Anterior cingulate cortex (tissue), 58 donors: Measurements from ENCODE around the gene ABO.
"Not testable (repeated sequence)": the region's sequence is repeated elsewhere in the genome, so short reads cannot be mapped to it uniquely, and the experiment has no call there.

Source experiments
- DNase-seq, 58 donors: peaks; one replicate each; lab custom pipeline; 2025; lab: John Stamatoyannopoulos, UW

ABO gene

GRCh38 chr9:133268335-133269056 lies 6.5 kb downstream of the ABO start:
- no peak for DNase-seq

DNA sequence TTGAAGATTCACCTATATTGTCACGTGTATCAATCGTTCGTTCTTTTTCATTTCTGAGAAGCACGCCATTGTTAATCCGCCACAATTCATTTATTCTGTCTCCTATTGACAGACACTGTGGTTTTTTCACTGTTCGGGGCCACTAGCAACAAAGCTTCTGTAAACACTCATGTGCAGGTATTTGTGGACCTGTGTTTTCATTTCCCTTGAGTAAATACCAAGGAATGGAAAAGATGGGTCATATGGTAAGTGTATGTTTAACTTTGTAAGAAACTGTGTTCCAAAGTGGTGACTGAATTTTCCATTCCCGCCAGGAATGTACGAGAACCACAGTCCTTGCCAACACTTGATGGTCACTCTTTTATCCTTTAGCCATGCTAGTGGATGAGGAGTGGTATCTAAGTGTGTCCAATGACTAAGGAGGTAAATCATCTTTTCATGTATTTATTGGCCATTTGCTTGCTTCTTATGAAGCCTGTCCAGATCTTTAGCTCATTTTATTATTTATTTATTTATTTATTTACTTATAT lies 10.7 kb downstream of the ABO start:
- no peak for DNase-seq

GRCh38 chr9:133263557-133263956 lies 11.4 kb downstream of the ABO start:
- DNase-seq = no peak

DNA sequence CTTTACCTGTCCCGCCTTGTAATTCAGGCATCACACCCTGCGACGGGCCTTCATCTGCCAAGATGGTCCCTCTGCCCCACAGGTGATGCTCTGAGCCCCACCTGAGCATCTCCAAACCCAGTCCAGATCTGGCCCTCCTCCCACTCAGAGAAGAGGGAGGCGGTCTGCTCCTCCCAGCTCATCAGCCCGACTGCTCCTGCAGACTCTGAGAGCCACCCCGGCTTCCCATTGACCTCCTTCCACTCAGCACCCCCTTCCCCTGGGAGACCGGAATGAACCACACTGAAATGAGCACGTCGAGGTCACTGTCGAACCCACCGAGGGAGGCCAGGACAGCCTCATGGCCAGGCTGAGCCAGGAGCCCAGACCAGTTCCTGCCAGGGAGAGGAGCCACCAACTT lies 12.8 kb downstream of the ABO start:
- no peak for DNase-seq

GRCh38 chr9:133261753-133262120 lies 13.3 kb downstream of the ABO start:
- DNase-seq = no peak

DNA sequence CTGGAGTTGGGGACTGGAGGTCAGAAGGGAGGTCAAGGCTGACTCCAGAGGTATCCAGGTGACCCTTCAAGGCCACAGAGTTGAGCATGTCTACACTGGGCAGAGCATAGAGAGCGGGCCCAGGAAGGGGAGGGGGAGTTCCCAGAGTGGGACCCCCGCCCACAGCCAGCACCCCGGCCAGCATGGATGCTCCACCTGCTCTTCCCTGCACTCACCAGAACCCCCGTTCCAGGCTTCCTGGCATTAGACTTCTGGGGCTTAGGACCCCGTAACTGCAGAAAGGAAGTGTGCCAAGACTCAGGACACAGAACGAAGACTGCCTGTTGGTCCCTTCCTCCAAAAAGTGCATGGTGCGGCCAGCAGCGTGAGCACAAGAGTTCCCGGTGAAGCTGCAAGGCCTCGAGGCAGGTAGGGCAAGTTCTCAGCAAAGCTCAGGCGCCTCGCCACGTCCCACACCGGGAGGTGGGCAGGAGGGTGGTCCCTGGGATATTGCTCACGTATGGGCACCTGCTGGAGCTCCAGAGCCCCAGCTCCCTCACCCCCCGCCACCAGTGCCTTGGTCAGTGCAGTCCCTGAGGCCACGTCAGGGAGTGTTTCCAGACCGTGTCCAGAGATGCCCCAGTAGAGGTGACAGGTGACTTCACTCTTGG lies 13.8 kb downstream of the ABO start:
- DNase-seq = no peak

DNA sequence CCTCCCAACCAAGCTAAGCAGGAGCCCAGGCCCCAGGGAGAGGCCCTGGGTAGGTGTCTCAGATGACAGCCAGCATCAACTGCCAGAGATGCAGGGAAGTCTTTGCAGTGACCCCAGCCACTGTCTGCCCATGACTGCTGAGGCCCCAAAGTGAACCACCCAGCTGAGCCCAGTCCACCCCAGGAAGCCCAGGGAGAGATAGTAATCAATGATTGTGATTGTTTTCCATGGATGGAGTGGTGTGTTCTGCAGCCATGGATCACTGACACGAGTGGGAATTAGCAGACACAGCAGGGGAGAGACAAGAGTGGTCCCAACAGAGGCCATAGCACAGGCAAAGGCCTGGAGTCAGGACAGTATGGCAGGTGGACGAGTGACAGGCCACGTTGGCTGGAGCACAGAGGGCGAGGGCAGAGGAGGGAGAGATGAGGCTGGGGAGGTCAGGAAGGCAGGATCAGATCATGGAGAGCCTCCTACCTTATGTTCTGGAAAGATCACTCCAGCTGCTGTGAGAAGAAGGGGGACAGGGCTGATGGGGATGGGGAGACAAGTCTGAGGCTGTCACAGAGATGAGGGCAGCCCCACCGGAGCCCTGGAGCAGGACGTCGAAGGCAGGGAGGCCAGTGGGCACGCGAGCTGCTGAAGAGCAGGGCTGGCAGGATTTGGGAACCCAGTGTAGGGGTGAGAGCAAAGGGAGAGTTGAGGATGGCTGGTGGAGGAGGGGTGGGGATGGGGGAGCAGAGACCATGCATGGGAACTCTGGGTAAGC lies 14.5 kb downstream of the ABO start:
- no peak for DNase-seq

- DNase-seq = no peak
Measured at GRCh38 chr9:133258061-133259015, 16.7 kb downstream of the ABO start.

DNA sequence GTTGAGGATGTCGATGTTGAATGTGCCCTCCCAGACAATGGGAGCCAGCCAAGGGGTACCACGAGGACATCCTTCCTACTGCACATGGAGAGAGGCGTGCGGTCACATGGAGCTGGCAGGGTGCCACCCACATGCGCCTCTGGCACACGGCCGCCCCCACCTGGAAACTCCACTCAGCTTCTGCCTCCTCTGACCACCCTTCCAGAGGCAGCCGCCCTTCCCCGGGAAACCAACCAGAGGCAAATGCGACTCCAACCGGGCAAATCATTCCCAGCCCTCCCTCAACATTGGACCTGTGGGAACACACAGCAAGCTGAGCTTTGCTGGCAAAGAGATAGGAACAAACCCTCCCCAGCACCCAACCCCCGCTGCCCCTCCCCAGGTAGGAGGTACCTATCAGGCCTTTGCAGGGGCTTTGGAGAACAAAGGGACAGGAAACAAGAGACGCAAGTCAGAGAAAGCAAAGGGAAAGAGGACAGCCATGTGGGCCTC lies 17.5 kb downstream of the ABO start:
- no peak for DNase-seq

DNA sequence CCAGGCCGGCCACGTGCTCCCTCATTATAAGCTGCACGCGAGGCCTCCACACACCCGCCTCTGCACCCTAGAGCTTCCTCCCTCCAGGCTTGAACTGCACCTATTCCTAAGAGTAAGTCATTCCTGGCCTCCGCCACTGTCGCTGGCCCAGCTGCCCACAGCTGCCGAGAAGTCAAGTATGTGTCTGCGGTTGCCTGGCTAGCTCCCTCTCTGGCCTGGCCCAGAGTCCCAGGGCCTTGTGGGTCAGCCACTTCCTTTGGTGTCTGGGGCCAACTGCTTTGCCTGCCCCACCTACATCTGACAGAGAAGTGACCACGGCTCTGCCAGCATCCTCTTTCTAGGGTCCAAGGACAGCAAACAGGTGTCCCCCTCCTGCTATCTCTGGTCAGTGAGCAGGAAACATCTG lies 18.3 kb downstream of the ABO start:
- DNase-seq = no peak

DNA sequence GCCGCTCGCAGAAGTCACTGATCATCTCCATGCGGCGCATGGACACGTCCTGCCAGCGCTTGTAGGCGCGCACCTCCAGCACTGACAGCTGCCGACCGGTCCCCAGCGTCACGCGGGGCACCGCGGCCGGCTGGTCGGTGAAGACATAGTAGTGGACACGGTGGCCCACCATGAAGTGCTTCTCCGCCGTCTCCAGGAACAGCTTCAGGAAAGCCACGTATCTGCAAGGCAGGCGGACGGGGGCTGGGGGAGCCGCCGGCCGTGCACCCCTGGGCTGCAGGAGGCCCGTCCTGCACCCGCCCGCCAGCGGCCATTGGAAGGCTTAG lies 18.9 kb downstream of the ABO start:
- DNase-seq = no peak

- DNase-seq = no peak
Measured at GRCh38 chr9:133255371-133256135, 19.4 kb downstream of the ABO start.

DNA sequence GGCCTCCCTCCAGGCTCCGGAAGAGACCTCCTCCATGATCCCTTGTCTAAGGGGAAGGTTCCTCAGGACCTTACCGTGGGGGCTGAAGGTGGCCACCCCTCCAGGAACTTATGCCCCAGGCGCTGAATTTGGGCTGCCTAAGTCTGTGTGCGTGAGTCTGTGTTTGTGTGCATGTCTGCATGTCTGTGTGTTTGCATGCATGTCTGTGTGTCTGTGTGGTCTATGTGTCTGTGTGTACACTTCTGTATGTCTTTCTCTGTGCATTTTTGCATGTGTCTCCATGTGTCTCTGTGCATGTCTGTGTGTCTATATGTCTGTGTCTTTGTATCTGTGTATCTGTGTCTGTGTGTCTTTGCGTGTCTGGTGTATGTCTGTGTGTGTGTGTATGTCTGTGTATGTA lies 20.5 kb downstream of the ABO start:
- DNase-seq = no peak

DNA sequence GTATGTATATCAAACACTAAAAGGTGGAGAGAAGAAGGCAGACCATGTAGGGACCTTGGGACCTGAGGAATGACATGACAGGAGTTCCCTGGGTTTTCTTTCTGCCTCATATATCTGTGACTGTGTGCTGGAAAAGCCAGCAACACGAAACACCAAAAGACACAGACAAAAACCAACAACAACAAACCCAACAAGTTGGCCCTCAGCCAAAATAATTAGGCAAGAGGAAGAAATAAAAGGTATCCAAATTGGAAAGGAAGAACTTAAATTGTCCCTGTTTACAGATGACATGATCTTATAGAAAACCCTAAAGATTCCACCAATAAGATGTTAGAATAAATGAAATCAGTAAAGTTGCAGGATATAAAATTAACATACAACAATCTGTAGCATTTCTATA lies 21.7 kb downstream of the ABO start:
- no peak for DNase-seq

GRCh38 chr9:133252301-133253020 lies 22.5 kb downstream of the ABO start:
- DNase-seq = no peak

DNA sequence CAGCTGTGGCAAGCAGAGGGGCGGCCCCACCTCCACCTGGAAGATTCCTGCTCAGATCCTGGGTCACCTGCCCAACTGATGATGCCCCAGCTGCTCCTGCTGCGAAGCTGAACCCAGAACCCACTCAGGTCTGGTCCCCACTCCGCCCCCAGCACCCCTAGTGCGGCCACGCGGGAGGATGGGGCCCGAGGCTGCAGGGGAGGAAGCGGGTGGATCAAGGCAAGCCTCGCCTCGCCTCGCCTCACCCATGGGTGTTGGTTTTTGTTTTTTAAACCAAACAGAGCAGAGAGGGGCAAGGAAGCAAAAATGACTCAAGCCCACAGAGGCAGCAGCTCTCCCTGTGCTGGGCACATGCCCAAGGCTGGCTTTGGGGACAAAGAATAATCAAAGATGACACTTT lies 23.2 kb downstream of the ABO start:
- DNase-seq = no peak

DNA sequence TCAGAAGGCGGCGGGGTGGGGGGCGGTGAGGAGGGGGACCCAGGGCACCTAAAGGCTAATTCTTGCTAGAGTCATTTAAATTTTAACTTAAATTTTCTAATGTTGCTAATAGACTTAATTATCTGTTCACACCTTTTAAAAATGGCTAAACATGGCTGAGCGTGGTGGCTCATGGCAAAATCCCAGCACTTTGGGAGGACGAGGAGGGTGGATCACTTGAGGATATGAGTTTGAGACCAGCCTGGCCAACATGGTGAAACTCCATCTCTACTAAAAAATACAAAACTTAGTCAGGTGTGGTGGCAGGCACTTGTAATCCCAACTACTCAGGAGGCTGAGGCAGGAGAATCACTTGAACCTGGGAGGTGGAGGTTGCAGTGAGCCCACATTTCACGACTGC lies 23.8 kb downstream of the ABO start:
- DNase-seq = not testable (repeated sequence)

- no peak for DNase-seq
Measured at GRCh38 chr9:133250741-133251170, 24.2 kb downstream of the ABO start.

DNA sequence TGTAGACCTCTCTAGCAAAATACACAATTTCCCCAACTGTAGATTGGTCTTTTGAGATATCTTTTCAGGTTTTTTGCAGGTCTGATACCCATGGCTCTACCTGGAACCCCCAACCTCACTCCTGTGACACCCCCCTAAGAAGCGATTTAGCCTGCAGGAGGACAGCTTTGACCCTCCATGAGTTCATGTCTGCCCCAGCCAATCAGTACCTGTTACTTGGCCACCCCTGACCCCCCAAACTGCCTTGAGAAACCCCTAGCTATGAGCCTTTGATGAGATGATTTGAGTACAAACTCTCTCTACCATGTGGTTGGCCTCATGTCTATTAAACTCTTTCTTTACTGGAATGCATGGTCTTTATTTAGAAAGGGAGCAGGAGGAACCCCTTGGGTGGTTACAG lies 25.7 kb downstream of the ABO start:
- no peak for DNase-seq
